Measurements from ENCODE around the gene HMGN2. TPM values are rescaled to one million over a fixed set of nuclear protein-coding genes. Genes with fewer than 3 reads are reported as not detected.

Gene HMGN2
- total RNA-seq, 1 donor from 2014 or later, result 298 TPM

DNA sequence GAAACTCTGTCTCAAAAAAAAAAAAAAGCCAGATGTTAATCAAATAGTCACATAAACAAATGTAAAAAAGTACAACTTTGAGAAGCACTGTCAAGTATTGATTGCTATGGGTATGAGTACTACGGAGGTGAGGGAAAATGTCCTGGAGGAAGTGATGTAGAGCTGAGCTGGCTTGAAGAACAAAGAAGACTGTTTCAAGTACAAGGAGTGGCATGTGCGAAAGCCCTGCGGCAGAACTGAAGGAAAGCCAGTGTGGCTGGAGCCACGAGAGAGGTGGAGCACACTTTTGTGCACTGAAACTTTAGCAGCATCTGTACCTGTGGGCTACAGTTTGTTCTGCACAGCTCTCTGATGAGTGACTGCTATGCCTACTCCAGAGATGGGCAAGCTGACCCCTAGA lies 51.9 kb downstream of the HMGN2 start:
- H3K27ac ChIP-seq, result no peak overlapping the region
- intact Hi-C loops (cut with DNase I), result no loop called here
- no peaks in the 10 kb centered on the region for H3K36me3 ChIP-seq
- H3K27me3 ChIP-seq, result no peaks in the 10 kb centered on the region
- ATAC-seq (no peak), DNase-seq (no peak)
- no peaks in the 10 kb centered on the region for H3K9me3 ChIP-seq
- H3K4me1 ChIP-seq, result peaks cover 8% of the 10 kb centered on the region
- no peak overlapping the region for H3K4me3 ChIP-seq
- TF ChIP-seq, protein P1, sequence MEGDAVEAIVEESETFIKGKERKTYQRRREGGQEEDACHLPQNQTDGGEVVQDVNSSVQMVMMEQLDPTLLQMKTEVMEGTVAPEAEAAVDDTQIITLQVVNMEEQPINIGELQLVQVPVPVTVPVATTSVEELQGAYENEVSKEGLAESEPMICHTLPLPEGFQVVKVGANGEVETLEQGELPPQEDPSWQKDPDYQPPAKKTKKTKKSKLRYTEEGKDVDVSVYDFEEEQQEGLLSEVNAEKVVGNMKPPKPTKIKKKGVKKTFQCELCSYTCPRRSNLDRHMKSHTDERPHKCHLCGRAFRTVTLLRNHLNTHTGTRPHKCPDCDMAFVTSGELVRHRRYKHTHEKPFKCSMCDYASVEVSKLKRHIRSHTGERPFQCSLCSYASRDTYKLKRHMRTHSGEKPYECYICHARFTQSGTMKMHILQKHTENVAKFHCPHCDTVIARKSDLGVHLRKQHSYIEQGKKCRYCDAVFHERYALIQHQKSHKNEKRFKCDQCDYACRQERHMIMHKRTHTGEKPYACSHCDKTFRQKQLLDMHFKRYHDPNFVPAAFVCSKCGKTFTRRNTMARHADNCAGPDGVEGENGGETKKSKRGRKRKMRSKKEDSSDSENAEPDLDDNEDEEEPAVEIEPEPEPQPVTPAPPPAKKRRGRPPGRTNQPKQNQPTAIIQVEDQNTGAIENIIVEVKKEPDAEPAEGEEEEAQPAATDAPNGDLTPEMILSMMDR (IDR thresholded peaks at IDR 0.05), result no peak

Other genes starting within 250 kb of the HMGN2 start
- gene CEP85, start 238.2 kb upstream of the HMGN2 start, total RNA-seq, result 10.3 TPM
- gene SH3BGRL3, start 192.4 kb upstream of the HMGN2 start, total RNA-seq, result 169 TPM
- gene UBXN11, start 165.8 kb upstream of the HMGN2 start, total RNA-seq, result 37.0 TPM
- 348 TPM for gene CD52, start 154.5 kb upstream of the HMGN2 start, total RNA-seq
- gene CRYBG2, start 118.3 kb upstream of the HMGN2 start, total RNA-seq, result 6.9 TPM
- gene ZNF683, start 99.7 kb upstream of the HMGN2 start, total RNA-seq, result 1.1 TPM
- gene LIN28A, start 61.6 kb upstream of the HMGN2 start, total RNA-seq, result not detected
- gene DHDDS, start 40.1 kb upstream of the HMGN2 start, total RNA-seq, result 41.1 TPM
- 124 TPM for gene RPS6KA1, start 57.3 kb downstream of the HMGN2 start, total RNA-seq
- 64.3 TPM for gene ARID1A, start 223.6 kb downstream of the HMGN2 start, total RNA-seq